Effector memory CD8-positive, alpha-beta T cell (primary cell): Measurements from ENCODE around the gene PRDM8.
"Not testable (repeated sequence)": the region's sequence is repeated elsewhere in the genome, so short reads cannot be mapped to it uniquely, and the experiment has no call there.

Experiments used
- ATAC-seq: fragments of 150-1000 bp; cut with Tn5 transposase; replicated peaks from 2 replicates; pipeline ENCODE4 v1.10.0; 2021; ENCODE audit warnings: mild to moderate bottlenecking, moderate library complexity
- DNase-seq, 3 experiments: peaks; one replicate each; pipeline ENCODE4 v3.0.0; 2021
- H3K27ac Mint-ChIP-seq, 2 donors: one replicate each; pipeline ENCODE4 v1.8.0; 2022; ENCODE audit warnings: mild to moderate bottlenecking in 2 of 2, mixed read lengths in 2 of 2, moderate library complexity in 2 of 2
- H3K27me3 Mint-ChIP-seq, 2 donors: one replicate each; pipeline ENCODE4 v1.8.0; 2022; ENCODE audit warnings: mixed read lengths in 2 of 2
- H3K36me3 Mint-ChIP-seq: one replicate; pipeline ENCODE4 v1.8.0; 2022; ENCODE audit warnings: mild to moderate bottlenecking, moderate library complexity, mixed read lengths; ENCODE audit not compliant: insufficient read depth
- H3K4me1 Mint-ChIP-seq, 2 donors: one replicate each; pipeline ENCODE4 v1.8.0; 2022; ENCODE audit warnings: low read depth in 2 of 2, mixed read lengths in 2 of 2
- H3K4me3 Mint-ChIP-seq, 2 donors: one replicate each; pipeline ENCODE4 v1.8.0; 2022; ENCODE audit warnings: mild to moderate bottlenecking in 2 of 2, mixed read lengths in 2 of 2, moderate library complexity in 2 of 2
- H3K9me3 Mint-ChIP-seq, 2 donors: one replicate each; pipeline ENCODE4 v1.8.0; 2022; ENCODE audit warnings: mixed read lengths in 2 of 2

Gene PRDM8

DNA sequence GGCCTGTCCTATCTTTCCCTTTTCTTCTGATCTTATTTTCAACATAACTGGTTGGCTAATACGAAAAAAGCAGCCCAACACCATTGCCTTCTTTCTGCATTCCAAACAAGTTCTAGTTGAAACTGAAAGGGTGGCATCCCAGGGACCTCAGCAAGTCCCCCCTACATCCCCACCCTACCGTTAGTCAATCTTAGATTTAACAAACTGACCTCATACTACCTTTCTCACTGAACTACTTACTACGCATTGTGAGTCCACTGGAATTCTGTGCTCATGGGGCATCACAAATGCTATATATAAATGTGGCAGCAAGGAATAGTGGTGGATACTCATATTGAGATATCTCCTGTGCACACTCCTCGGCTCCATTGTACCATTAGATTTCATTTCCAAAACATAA, 36.1 kb downstream of the PRDM8 start:
- DNase-seq (no peak), ATAC-seq (no peak)
- Mint-ChIP-seq H3K36me3 (no peaks in the 10 kb centered on the region), H3K27me3 (peaks cover 30 to 47% of the 10 kb centered on the region in 2 donors), H3K27ac (no peak overlapping the region), H3K4me1 (peaks cover 0 to 6% of the 10 kb centered on the region in 2 donors), H3K9me3 (no peaks in the 10 kb centered on the region), H3K4me3 (no peak overlapping the region)

DNA sequence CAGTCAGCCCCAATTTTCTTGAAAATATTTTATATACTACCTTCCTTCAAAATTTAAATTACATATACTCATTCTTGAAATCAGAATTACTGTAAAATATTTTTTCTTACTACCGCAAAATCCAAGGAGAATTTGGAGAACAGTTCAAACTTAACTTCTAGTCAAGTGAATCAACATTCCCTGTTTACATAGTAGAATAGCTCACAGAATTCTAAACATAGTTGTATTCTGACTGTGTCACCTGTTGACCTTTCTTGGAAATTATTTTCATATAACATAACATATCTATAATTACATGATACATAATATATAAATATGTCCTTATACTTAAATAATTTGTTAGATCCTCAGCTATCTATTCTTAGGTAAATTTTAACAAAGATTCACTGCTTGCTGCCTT, 38.1 kb downstream of the PRDM8 start:
- Mint-ChIP-seq H3K9me3 (no peaks in the 10 kb centered on the region), H3K4me3 (no peak overlapping the region), H3K36me3 (no peaks in the 10 kb centered on the region), H3K27me3 (peaks cover 20 to 27% of the 10 kb centered on the region in 2 donors), H3K4me1 (no peaks in the 10 kb centered on the region), H3K27ac (no peak overlapping the region)
- DNase-seq (no peak), ATAC-seq (no peak)

DNA sequence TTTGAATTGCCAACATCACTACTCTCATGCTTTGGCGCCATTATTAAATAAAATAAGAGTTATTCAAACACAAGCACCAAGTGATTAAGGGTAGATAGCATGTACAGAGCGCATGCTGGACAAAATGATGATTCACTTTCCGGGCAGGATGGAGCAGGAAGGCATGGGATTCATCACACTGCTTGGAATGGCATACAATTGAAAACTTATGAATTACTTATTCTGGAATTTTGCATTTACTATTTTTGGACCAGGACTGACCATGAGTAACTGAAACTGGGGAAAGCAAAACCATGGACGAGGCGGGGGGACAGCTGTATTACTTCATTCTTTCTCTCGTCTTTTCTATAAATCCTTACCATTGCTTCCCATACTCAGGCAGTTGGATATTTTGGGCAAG, 40.7 kb downstream of the PRDM8 start:
- Mint-ChIP-seq H3K4me1 (no peaks in the 10 kb centered on the region), H3K4me3 (no peak overlapping the region), H3K36me3 (no peaks in the 10 kb centered on the region), H3K9me3 (no peaks in the 10 kb centered on the region), H3K27ac (no peak overlapping the region), H3K27me3 (peaks cover 18 to 20% of the 10 kb centered on the region in 2 donors)
- ATAC-seq (no peak), DNase-seq (no peak)

DNA sequence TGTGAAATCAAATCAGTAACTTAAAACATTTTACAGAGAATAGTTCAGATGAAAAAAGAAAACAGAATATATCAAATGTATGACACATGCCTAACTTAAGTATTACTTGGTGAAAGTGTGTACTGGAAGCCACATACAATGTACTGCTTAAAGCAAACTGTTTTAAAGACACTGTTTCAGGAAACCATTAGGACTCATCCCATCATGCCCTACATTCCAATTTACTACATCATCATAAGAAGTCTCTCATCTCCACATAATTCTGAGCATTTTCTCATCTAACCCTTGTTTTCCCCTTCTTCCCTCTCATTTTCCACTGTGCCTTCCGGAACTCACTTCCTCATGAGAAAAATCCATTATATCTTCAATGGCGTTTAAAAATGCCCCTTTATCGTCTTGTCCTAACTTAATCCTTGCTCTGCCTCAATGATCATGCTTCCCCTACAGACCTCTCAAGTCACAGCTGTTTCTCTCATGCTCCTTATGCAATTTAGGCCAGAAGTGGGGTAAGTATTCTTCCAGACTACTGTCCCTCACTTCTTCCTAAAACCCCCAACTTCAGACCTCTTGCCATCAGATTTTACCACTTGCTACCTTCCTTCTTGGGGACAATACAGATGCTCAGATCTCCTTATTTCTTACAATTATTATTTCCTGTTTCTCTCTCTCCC, 42.3 kb downstream of the PRDM8 start:
- Mint-ChIP-seq H3K4me1 (no peaks in the 10 kb centered on the region), H3K4me3 (no peak overlapping the region), H3K9me3 (no peaks in the 10 kb centered on the region), H3K36me3 (no peaks in the 10 kb centered on the region), H3K27ac (no peak overlapping the region), H3K27me3 (peaks cover 19 to 21% of the 10 kb centered on the region in 2 donors)
- DNase-seq (no peak), ATAC-seq (no peak)

DNA sequence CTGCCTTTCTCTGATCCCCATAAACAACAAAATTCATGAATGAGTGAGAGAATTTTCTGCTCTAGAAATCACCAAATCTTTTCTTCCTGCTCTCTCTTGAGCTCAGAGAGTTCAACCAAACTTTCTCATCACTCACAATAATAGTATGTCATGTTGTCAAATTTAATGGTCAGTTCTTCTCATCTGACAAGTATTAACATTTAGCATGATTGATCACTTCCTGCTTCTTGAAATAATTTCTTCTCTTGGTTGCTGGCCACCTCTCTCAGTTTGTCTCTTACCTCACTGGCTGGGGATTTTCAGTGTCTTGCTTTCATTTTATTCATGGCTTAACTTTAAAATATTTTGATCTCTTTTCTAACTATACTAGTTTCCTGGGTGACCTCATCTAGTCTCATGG, 43.7 kb downstream of the PRDM8 start:
- Mint-ChIP-seq H3K36me3 (no peaks in the 10 kb centered on the region), H3K27me3 (peaks cover 16 to 18% of the 10 kb centered on the region in 2 donors), H3K4me3 (no peak overlapping the region), H3K9me3 (no peaks in the 10 kb centered on the region), H3K27ac (no peak overlapping the region), H3K4me1 (no peaks in the 10 kb centered on the region)
- ATAC-seq (no peak), DNase-seq (no peak)

DNA sequence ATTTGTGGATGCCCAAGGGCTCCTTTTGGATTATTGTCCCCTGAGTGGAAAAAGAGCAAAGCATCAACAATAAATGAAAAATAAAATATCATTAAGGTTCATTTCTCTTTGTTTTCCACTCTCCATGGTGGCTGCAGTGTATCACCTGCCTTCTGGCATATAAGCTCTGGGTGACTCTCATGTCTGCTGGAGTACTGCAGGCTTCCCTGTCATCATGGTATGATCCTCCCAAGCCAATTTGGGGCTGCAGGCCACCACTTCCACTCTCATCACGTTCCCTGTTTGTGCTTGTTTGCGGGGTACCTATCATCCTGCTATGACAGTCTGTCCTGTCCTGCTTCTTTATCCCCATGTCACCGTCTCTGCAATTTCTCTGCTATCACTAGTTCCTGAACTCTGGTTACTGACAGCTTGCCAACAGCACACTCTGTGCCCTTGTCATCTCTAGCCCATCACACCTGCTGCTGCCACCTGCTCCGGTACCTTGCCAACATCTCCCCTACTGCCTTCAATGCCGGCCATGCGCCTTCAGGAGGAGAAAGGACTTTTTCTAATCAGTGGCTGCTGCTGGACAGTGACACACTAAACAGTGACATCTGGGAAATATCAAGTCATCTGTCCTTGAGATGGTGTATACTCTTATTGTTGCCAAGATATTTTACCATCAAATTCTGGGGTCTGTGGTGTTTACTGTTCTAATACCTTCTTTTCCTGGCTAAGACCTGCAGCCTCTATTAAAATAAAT, 46.1 kb downstream of the PRDM8 start:
- ATAC-seq (no peak), DNase-seq (no peak)
- Mint-ChIP-seq H3K9me3 (no peaks in the 10 kb centered on the region), H3K4me1 (no peaks in the 10 kb centered on the region), H3K4me3 (no peak overlapping the region), H3K27ac (no peak overlapping the region), H3K27me3 (peaks cover 27 to 32% of the 10 kb centered on the region in 2 donors), H3K36me3 (no peaks in the 10 kb centered on the region)

DNA sequence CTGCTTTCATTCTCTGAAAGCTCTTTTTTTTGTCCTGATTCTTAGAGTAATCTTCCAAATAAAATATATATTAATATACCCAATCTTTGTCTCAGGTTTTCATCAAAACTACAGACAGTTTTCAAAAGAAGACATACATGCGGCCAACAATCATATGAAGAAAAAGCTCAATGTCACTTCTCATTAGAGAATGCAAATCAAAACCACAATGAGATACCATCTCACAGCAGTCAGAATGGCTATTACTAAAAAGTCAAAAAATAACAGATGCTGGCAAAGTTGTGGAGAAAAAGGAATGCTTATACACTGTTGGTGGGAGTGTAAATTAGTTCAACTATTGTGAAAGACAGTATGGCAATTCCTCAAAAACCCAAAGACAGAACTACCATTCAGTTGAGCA, 50.2 kb downstream of the PRDM8 start:
- not testable (repeated sequence) for H3K9me3 Mint-ChIP-seq, DNase-seq, H3K27ac Mint-ChIP-seq, H3K4me1 Mint-ChIP-seq, H3K36me3 Mint-ChIP-seq, H3K4me3 Mint-ChIP-seq, ATAC-seq
- peaks cover 37 to 45% of the 10 kb centered on the region in 2 donors for H3K27me3 Mint-ChIP-seq

DNA sequence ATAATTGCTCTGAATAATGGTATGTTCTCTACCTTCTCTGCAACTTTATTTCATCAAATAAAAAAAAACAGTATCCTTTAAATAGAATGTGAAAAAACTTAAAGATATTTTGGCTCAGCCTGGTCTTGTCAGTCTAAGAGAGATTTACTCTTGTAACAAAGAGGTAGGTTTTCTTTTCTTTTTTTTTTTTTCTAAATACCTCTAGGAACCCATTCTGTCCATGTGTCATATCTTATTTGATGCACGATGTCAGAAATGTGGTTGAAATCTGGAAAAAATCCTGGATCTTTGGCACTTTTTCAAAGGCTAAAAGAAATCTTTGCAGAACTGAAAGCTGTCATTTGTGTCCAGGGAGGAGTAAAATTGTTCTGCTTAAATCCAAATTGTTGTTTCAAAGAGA, 51.8 kb downstream of the PRDM8 start:
- ATAC-seq (no peak), DNase-seq (no peak)
- Mint-ChIP-seq H3K4me3 (no peak overlapping the region), H3K36me3 (no peaks in the 10 kb centered on the region), H3K9me3 (no peaks in the 10 kb centered on the region), H3K4me1 (no peaks in the 10 kb centered on the region), H3K27me3 (peaks cover 34 to 37% of the 10 kb centered on the region in 2 donors), H3K27ac (no peak overlapping the region)

DNA sequence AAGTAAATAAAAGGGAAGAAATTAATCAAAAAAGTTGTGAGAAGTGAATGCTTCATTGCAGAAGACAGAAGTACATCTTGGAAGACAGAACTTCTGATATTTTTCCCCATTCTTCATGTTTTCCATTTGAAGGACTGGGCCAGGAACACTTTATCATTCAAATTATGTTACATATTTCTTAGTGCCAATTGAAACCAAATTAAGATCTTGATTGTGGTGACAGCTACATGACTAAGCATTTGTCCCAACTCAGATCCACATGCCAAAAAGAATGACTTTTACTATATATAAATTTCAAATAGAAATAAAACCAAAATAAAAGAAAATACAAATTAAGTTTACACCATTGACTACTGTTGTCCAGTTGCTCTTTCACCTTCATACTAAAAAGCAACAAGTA, 55.1 kb downstream of the PRDM8 start:
- Mint-ChIP-seq H3K27ac (no peak overlapping the region), H3K27me3 (peaks cover 35 to 40% of the 10 kb centered on the region in 2 donors), H3K4me1 (no peaks in the 10 kb centered on the region), H3K9me3 (no peaks in the 10 kb centered on the region), H3K4me3 (no peak overlapping the region), H3K36me3 (no peaks in the 10 kb centered on the region)
- no peak for DNase-seq
- no peak for ATAC-seq

DNA sequence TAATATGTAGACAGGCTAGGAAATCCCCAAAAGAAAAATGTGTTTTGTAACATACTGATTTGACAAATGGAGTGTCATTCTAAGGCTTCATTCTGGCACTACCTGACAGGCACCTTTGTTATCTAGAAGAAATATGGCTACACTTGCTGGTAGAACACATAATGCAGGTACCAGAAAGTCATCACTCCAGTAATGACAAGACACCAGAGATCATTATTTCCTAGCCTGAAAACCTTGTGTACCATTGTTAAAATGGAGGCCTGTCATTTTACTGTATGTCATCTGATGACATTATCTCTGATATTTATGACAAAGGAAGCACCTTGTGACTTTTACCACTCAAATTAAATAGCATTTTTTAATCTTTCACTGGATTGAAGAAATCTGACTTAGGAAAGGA, 55.6 kb downstream of the PRDM8 start:
- Mint-ChIP-seq H3K27ac (no peak overlapping the region), H3K4me1 (no peaks in the 10 kb centered on the region), H3K9me3 (no peaks in the 10 kb centered on the region), H3K36me3 (no peaks in the 10 kb centered on the region), H3K27me3 (peaks cover 40% of the 10 kb centered on the region in 2 donors), H3K4me3 (no peak overlapping the region)
- DNase-seq (no peak), ATAC-seq (no peak)

DNA sequence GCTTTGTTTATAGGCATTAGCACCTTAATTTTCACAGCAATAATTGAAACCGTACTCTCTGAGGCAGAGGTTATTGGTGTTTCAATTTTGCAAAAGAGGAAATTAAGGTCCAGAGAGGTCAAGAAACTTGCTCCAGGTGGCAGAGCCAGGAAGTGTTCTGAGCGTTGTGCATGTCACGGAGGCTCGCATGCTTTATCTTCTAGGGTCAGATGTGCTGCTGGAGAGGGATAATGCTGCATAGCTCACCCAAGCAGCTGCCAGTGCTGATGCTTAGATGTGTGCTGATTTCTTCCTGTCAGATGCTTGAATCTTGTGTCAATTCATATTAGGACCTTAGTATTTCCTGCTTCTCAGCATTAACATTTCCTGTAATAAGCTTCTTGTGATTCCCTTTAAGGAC, 56.2 kb downstream of the PRDM8 start:
- Mint-ChIP-seq H3K4me1 (no peaks in the 10 kb centered on the region), H3K4me3 (no peak overlapping the region), H3K36me3 (no peaks in the 10 kb centered on the region), H3K27ac (no peak overlapping the region), H3K27me3 (peaks cover 45% of the 10 kb centered on the region in 2 donors), H3K9me3 (no peaks in the 10 kb centered on the region)
- ATAC-seq, result no peak
- DNase-seq, result no peak
